HG03378 (cell line): ENCODE data around the gene COL9A3.
"Not testable (repeated sequence)": the region's sequence is repeated elsewhere in the genome, so short reads cannot be mapped to it uniquely, and the experiment has no call there.

Experiments
- ATAC-seq: cut with Tn5 transposase; IDR thresholded peaks from one replicate; pipeline ENCODE4 v1.9.1; 2021; ENCODE audit warnings: mild to moderate bottlenecking, moderate library complexity; ENCODE audit not compliant: unreplicated experiment

COL9A3 gene

DNA sequence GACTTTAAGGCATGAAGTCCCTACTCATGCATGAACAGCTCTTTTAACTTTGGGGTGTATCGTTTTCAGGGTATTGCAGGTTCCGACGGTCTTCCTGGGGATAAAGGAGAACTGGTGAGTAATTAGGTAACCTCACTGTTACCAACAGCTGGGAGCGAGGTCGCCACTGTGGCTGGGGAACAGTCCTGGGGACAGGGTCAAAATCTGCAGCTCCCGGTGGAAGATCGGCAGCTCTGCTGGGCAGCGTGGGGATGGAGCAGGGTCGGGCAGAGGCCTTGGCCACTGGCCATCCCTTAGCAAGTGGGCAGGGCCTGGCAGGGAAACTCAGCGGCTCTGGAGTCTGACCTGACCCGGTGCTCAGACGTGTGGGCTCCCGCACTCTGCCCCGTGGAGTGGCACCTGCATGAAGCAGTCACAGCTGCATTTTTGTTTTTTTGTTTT, 16.1 kb downstream of the COL9A3 start:
- no peak for ATAC-seq

DNA sequence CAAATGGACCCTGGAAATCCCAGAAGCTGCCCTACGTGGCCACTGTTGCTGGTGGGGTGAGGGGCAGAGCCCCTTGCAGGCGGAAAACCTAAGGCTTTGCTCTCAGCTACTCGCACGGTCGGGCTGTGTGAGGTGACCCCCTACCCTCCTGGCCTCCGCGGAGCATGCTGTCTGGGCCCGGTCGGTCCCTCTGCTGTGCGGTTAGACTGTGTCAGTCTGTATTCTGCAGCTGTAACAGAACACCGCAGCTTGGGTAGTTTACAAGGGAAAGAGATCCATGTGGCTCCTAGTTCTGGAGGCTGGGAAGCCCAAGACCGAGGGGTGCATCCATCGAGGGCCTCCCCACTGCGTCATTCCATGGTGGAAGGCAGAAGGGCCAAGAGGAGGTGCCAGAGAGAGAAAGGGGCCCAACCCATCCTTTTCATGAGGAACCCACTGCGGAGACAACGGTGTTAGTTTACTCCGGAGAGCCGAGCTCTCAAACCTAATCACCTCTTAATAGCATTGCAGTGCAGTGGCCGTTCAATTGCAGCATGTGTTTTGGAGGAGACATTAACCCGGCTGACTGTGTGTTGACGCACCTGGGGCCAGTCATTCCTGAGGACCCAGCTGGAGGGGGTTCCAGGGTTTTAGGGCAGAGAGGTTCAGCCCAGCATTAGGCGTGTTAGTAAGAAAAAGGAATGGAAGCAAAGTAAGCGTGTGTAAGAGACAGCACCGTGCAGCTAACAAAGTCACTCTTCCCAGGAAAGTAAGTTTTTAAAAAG, 18.3 kb downstream of the COL9A3 start:
- no peak for ATAC-seq

DNA sequence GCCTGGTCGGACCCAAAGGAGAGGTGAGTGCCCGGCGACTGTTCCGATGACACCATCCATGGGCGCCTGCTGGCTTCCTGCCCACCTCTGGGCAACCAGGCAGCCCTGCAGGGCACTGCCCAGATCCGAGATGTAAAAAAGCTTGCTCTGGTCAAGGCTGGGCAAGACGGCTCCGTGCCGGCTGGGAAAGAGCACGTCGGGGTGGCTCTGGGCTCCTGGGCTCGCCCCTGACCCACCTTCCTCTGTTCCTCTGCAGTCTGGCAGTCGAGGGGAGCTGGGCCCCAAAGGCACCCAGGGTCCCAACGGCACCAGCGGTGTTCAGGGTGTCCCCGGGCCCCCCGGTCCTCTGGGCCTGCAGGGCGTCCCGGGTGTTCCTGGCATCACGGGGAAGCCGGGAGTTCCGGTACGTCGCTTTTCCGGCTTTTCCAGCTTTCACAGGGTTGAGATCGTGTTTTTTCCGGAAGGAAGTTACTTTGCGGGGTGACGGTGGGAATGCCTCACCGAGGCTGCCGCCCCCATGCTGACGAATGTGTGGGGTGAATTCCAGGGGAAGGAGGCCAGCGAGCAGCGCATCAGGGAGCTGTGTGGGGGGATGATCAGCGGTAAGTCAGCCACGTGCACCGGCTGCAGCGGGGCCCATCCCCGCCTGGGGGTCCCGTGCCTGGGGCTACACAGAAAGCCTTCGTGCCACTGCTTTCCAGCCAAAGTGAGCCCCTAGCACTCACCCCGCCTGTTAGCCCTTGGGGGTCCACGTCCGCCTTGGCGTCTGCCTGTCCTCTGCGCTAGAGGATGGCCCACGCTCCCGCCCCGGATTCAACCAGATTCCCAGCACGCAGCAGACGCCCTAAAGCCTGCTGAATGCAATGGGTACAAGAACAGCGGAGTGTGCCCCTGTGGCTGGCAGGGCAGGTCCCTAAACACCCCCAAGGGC, 19.3 kb downstream of the COL9A3 start:
- ATAC-seq = no peak

DNA sequence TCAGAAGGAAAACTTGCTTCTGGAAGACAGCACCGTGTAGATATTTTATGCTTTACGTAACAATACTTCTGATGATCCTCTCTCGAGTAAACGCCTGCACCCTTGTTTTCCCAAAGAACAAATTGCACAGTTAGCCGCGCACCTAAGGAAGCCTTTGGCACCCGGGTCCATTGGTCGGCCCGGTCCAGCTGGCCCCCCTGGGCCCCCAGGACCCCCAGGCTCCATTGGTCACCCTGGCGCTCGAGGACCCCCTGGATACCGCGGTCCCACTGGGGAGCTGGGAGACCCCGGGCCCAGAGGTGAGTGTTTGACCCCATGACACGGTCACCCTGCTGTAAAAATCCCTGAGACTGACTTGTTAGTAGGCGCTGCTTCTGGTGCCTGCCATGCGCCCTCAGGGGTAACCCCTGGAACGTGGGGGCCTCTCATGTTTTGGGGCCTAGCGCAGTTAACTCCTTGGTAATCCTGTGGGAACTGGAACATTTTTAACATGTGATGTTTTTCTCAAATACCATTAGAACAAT, 20.2 kb downstream of the COL9A3 start:
- ATAC-seq = no peak

DNA sequence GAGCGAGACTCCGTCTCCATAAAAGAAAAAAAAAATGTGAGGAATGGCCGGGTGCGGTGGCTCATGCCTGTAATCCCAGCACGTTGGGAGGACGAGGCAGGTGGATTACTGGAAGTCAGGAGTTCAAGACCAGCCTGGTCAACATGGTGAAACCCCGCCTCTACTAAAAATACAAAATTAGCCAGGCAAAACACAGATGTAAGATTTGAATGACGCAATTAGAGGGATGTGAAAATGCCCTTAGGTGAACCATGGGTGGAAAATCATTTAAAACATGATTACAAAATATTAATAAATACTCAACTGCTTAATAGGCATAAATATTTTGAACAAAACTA, 20.9 kb downstream of the COL9A3 start:
- ATAC-seq = no peak

DNA sequence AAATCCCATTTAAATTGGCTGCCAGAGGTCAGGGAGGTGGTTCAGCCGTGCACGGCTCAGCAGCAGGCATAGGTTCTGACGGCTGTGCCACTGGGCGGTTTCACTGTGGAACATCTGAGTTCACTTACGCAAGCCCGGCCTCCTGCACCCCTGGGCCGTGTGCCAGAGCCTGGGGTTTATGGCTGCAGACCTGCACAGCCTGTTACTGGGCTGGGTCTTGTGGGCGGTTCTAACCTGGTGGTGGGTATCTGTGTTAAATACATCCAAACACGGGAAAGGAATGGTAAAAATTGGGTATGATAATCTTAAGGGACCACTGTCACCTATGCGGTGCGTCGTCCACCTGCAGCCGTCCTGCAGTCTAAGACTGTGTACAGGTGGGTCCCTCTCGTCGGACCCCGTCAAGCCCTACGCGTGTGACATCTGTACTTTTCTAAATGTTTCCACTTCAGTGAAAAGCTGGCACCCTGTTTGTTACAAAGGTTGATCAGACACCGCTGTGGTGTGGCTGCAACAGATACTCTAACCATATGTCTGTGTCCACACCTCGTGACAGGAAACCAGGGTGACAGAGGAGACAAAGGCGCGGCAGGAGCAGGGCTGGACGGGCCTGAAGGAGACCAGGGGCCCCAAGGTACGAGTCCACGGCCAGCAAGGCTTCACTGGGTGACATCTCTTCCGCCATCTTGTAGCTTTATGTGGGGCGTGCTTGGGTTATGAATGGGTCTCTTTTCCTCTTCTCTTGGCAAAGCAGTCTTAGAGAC, 21.5 kb downstream of the COL9A3 start:
- ATAC-seq = no peak

DNA sequence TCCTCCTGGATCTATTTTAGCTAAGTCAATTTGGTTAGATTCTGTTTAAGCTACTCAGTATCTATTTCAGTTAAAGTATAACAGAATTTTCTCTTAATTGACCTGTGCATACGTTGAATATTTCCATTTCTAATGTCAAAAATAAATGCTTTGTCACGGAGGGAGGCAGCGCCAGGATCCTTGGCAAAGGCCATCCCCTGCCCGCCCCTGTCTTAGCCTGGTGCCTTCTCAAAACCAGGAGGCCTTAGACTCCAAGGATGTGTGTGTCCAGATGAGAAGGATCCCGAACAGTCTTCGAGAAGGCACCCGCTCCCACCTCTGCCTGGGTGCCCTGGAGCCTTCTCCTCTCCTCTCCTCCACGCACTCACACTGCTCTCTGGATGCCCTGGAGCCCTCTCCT, 22.4 kb downstream of the COL9A3 start:
- ATAC-seq = no peak

DNA sequence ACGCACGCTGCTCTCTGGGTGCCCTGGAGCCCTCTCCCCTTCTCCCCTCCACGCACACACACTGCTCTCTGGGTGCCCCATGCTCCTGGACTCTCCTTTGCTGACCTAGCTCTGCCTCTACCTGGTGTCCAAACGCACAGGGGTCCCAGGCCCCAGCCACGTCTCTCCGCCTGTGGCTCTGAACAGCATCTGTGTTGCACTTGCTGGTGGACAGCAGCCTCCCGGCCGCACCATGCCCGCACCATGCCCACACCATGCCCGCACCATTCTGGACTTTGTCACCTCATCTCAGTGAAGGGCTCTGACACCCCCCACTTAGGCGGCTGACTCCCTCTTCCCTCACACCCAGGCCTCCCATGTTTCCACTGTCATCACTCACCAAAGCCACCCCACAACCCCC, 23.0 kb downstream of the COL9A3 start:
- ATAC-seq = no peak

DNA sequence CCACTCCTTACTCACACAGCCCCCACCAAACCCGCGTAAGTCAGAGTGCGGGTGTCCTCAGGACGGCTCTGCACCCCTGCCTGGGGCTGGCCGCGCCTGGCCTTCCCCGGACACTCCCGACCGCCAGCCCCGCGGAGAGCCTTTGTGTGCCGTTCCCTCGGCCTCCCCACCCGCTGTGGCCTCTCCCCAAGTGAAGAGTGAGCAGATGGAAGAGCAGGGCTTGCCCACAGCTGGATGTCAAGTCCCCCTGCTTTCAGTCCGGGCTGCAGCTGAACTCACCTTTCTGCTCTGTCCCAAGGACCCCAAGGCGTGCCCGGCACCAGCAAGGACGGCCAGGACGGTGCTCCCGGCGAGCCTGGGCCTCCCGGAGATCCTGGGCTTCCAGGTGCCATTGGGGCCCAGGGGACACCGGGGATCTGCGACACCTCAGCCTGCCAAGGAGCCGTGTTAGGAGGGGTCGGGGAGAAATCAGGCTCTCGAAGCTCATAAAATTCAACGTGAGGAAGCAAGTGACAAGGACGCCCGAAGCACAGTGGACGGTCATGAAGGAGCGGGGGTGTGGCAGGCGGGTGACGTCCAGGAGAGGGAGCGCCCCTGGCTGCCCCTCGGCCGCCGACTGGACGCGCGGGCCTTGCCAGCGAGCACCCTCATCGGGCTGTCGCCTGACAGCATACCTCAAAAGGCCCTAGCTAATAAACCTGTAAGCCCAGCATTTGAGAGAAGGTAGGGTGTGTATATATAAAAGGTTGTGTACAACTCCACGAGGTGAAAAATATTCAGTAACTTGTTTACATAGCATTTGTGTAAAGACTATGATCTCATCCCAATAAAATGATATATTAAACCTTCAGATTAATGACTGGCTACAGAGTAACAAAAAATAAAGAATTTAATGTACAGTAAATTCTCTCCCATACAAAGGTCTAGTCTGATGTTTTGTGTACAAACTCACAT, 23.7 kb downstream of the COL9A3 start:
- ATAC-seq = no peak

DNA sequence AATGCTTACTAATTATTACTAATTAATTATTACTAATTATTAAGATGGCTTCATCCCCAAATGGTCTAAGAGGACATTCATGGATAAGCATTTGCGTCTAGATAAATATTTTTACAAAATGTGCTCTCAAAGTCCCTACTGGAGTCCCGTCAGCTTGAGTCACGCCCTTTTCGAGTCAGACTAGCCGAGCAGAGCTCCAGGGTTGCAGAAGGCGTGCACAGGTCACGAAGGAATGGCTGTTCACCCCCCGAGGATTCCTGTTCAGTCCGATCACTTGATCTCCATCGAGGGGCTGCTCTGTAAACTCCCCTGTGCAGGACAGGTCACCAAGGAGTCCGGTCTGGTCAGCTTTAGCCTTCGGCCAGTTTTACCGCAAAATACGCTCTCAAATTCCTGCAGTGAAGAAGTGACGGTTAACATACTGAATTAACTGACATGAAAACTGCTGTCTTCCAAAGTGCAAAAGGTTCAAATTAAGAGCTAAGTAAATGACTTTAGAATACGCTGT, 24.9 kb downstream of the COL9A3 start:
- ATAC-seq = no peak

DNA sequence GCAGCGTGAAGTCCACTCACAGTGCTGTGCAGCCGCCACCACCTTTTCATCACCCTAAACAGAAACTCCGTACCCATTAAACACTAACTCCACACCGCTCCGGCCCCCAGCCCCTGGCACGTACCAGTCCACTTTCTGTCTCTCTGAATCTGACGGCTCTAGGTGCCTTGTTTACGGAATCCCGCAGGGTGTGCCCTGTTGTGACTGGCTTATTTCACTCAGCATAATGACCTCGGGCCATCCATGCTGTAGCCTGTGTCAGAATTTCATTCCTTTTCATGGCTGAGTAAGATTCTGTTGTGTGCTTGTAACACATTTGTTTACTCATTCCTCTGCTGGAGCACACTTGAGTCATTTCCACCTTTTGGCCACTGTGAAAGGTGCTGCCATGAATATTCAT, 26.8 kb downstream of the COL9A3 start:
- no peak for ATAC-seq

DNA sequence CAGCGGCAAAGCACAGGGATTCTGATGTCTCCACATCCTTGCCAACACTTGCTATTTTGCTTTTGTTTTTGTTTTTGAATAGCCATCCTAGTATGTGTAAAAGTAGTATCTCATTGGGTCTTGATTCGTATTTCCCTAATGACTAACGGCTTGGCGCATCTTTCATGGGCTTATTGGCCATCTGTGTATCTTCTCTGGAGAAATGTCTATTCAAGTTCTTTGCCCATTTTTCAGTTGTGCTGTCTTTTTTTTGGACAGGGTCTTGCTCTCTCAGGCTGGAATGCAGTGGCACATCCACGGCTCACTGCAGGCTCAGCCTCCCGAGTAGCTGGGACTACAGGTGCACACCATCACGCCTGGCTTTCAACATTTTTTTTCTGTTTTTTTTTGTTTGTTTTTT, 27.3 kb downstream of the COL9A3 start:
- ATAC-seq = no peak

DNA sequence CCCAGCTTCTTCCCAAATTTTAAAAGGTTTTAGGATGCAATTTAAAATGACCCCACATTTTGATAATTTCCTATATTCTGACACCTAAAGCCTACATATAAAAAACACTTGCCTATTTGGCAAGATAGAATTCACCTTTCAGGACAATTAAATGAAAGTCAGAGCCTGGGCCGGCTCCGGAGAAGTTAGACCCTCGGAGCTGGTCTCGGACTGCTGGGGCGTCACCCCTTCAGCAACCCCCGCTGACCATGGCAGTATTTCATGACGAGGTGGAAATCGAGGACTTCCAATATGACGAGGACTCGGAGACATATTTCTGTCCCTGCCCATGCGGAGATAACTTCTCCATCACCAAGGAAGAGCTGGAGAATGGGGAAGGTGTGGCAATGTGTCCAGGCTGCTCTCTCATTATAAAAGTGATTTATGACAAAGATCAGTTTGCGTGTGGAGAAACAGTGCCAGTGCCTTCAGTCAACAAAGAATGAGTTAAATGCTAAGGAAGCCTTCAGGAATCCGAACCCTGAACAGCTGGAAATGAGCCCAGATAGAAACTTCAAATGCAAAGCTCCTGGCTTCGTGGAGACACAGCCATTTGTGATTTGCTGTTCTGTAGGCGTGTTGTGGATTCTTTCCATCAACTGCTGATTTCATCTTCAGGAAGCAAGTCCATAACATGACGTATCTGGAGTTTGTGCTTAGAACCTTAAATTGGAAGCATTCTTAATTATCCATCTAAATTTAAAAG, 28.7 kb downstream of the COL9A3 start:
- no peak for ATAC-seq

DNA sequence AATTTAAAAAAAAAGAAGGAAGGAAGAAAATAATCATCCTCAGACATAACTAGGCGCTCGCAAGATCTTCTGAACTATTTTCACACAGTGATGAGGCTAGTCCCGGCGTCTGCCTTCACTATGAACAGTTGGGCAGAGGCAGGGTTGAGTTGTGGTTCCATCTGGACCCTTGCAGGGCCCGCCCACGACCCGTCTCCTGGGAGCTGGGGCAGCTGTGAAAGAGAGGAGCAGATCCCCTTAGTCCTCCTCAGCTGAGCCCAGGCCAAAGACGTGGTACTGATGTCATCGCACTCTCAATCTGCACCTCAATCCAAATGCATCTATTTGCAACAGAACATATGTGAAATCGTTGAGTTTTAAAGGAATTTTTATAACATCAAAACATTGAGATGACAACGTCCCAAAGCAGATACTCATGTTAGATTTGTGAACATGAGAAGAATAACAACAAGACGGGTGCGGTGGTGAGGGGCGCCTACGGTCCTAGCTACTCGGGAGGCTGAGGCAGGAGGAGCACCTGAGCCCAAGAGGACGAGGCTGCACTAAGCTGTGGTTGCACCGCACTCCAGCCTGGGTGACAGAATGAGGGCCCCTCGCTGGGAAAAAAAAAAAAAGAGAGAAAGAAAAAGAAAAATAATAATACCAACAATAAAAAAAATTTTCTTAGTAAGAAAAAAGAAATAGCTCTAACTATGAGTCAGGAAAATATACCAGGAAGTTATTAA, 29.5 kb downstream of the COL9A3 start:
- no peak for ATAC-seq

DNA sequence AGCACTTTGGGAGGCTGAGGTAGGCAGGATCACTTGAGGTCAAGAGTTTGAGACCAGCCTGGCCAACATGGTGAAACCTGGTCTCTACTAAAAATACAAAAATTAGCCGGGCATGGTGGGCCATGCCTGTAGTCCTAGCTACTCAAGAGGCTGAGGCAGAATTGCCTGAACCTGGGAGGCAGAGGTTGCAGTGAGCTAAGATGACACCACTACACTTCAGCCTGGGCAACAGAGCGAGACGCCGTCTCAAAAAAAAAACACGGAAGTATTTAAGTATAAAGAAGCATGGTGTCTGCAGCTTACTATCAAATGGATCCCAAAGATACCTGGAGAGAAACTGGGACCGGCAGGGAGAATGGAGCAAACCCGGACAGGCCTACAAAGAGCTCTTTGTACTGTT, 32.1 kb downstream of the COL9A3 start:
- not testable (repeated sequence) for ATAC-seq

DNA sequence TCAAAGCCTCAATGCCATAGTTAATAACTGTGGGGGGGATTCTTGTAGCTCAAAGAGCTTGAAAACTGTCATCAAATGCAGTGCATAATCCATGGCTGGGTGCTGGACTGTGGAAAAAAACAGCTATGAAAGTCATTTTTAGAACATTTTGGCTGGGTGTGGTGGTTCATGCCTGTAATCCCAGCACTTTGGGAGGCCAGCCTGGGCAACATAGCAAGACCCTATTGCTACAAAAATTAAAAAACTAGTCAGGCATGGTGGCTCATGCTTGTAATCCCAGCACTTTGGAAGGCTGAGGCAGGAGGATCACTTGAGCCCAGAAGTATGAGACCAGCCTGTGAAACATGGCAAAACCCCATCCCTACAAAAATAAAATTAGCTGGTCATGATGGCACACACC, 32.6 kb downstream of the COL9A3 start:
- ATAC-seq = no peak

DNA sequence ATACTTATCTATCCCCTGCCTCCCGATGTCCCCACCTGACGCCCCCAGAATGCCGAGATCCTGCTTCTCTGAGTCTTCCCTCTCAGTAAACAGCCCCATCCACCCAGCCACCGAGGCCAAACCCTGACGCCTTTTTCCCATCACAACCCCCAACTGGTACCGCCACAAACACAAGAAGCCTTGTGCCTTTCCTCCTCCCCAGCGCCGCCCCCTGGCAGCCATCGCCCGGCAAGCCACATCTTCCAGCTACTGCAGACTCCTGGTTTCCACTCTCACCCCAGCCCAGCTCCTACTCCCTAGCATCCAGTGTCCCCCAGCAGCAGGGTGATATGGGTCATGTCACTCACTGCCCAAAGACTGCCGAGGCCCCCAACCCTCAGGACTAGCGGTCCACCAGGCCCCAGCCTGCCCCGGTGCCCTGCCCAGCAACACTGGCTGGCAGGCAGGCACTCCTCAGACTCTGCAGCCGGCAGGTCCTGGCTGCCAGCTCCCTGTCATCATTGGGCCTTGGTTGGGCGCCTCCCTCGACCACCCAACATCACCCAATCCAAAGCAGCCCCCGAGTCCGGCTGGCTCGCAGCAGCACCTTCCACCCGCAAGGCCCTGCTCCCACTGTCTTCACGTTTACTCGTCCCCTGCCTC, 33.6 kb downstream of the COL9A3 start:
- no peak for ATAC-seq

DNA sequence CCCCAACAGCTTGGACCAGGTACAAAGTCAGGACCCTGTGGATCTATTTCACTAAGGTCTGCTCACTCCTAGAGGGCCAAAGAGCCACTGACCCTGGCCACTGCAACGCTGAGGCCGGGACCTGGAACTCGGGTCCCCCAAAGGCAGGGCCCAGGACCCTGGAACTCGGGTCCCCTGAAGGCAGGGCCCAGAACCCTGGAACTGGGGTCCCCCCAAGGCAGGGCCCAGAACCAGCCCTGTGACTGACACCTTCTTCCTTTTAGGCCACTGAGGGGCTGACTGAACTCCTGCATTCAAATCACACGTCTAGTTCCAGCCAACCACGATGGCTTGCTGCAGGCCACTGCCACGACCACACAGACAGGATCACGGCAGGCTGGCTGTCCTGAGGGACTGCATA, 35.3 kb downstream of the COL9A3 start:
- no peak for ATAC-seq
